ENCODE data around the gene PAXX. TPM values are rescaled to one million over a fixed set of nuclear protein-coding genes. Genes with fewer than 3 reads are reported as not detected.

PAXX gene
- total RNA-seq, 1 donor from 2014 or later, result 15.3 TPM

GRCh38 chr9:137006116-137007003 is 14.1 kb downstream of the PAXX start:
- Histone ChIP-seq H3K27ac (ENCODE audit: low read depth, low read length) (no peak overlapping the region), H3K4me3 (ENCODE audit: insufficient read depth, low read depth, low read length) (no peak overlapping the region), H3K4me2 (ENCODE audit: low read length) (no peak overlapping the region), H3K9me3 (ENCODE audit: insufficient read depth, low read depth, low read length) (no peaks in the 10 kb centered on the region), H4K20me1 (ENCODE audit: insufficient read depth, low read length) (no peaks in the 10 kb centered on the region), H2AFZ (ENCODE audit: low read depth, low read length) (no peak overlapping the region), H3K9ac (ENCODE audit: low read length) (no peak overlapping the region), H3K4me1 (ENCODE audit: insufficient read depth, low read length) (peaks cover 4% of the 10 kb centered on the region), H3K27me3 (ENCODE audit: insufficient read depth, low read length) (no peaks in the 10 kb centered on the region), H3K79me2 (ENCODE audit: insufficient read depth, low read length) (no peaks in the 10 kb centered on the region), H3K36me3 (ENCODE audit: insufficient read depth, low read length) (no peaks in the 10 kb centered on the region)
- no peaks in the 10 kb centered on the region for H3K9me3 Mint-ChIP-seq (ENCODE audit: unreplicated experiment)
- no peaks in the 10 kb centered on the region for H3K27me3 Mint-ChIP-seq (ENCODE audit: low read depth, unreplicated experiment)
- no peak overlapping the region for H3K4me3 Mint-ChIP-seq (ENCODE audit: unreplicated experiment)
- DNase-seq (ENCODE audit: low read depth) (peak; percentile 35), FAIRE-seq (no peak)
- H3K36me3 Mint-ChIP-seq (ENCODE audit: low read depth, unreplicated experiment), result peaks cover 2% of the 10 kb centered on the region
- H3K4me1 Mint-ChIP-seq (ENCODE audit: low read depth, unreplicated experiment), result no peaks in the 10 kb centered on the region
- TF ChIP-seq CTCF (IDR thresholded peaks at IDR 0.05; ENCODE audit: insufficient read depth, low read depth, low read length) (no peak), EZH2 (IDR thresholded peaks at IDR 0.05; ENCODE audit: insufficient read depth, low read length) (no peak)
- no peak overlapping the region for H3K27ac Mint-ChIP-seq (ENCODE audit: unreplicated experiment)

GRCh38 chr9:137007108-137007815 is 15.0 kb downstream of the PAXX start:
- no peaks in the 10 kb centered on the region for H4K20me1 ChIP-seq (ENCODE audit: insufficient read depth, low read length)
- Mint-ChIP-seq H3K36me3 (ENCODE audit: low read depth, unreplicated experiment) (peaks cover 2% of the 10 kb centered on the region), H3K9me3 (ENCODE audit: unreplicated experiment) (no peaks in the 10 kb centered on the region), H3K4me1 (ENCODE audit: low read depth, unreplicated experiment) (no peaks in the 10 kb centered on the region), H3K27ac (ENCODE audit: unreplicated experiment) (no peak overlapping the region), H3K27me3 (ENCODE audit: low read depth, unreplicated experiment) (no peaks in the 10 kb centered on the region), H3K4me3 (ENCODE audit: unreplicated experiment) (no peak overlapping the region)
- H3K9ac ChIP-seq (ENCODE audit: low read length), result no peak overlapping the region
- H3K36me3 ChIP-seq (ENCODE audit: insufficient read depth, low read length), result no peaks in the 10 kb centered on the region
- DNase-seq (ENCODE audit: low read depth) (no peak), FAIRE-seq (no peak)
- no peaks in the 10 kb centered on the region for H3K27me3 ChIP-seq (ENCODE audit: insufficient read depth, low read length)
- H3K79me2 ChIP-seq (ENCODE audit: insufficient read depth, low read length), result no peaks in the 10 kb centered on the region
- no peaks in the 10 kb centered on the region for H3K9me3 ChIP-seq (ENCODE audit: insufficient read depth, low read depth, low read length)
- no peak overlapping the region for H2AFZ ChIP-seq (ENCODE audit: low read depth, low read length)
- no peak for TF ChIP-seq EZH2 (IDR thresholded peaks at IDR 0.05; ENCODE audit: insufficient read depth, low read length)
- no peak for TF ChIP-seq CTCF (IDR thresholded peaks at IDR 0.05; ENCODE audit: insufficient read depth, low read depth, low read length)
- no peak overlapping the region for H3K4me2 ChIP-seq (ENCODE audit: low read length)
- H3K4me3 ChIP-seq (ENCODE audit: insufficient read depth, low read depth, low read length), result no peak overlapping the region
- peaks cover 4% of the 10 kb centered on the region for H3K4me1 ChIP-seq (ENCODE audit: insufficient read depth, low read length)
- no peak overlapping the region for H3K27ac ChIP-seq (ENCODE audit: low read depth, low read length)

Measured in astrocyte (in vitro differentiated cells and primary cell).